ENCODE data around the gene HDAC10.

The HDAC10 gene

DNA sequence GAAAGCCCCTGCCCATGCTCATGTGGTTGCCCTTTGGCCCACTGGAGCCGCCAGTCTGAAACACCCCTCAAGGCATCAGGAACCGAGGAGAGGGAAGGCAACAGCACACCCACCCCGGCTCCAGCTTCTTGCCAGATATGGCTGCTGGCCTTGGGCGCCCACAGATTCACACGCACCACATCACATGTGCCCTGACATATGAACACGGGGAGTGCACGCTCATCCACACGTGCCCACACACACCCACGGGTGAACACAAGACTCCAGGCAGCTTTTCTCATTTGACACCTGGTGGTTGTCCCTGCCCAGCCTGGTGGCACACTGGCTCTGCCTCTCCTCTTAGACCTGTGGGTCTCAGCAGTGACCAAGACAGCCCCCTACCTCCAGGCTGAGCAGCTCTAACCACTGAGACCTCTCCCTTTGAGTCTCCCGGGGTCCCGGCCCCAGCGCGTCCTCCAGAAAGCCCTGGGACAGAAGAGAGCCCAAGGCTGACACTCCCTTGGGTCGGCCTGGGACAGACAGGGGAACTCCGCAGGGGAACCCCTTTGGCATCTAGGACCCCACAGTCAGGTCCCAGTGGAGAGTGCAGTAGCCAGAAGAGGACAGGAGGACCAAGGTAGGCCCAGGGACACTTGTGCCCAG is 13.2 kb upstream of the HDAC10 start:
- TF ChIP-seq CREB1 (IDR thresholded peaks at IDR 0.05; ENCODE audit: low read depth) (no peak), ZBTB7A (IDR thresholded peaks at IDR 0.05; ENCODE audit: low read depth) (no peak), TAF1 (IDR thresholded peaks at IDR 0.05; ENCODE audit: low read depth) (no peak), FOXM1 (IDR thresholded peaks at IDR 0.05; ENCODE audit: borderline replicate concordance, low read depth) (no peak)
- TF ChIP-seq, protein P1, sequence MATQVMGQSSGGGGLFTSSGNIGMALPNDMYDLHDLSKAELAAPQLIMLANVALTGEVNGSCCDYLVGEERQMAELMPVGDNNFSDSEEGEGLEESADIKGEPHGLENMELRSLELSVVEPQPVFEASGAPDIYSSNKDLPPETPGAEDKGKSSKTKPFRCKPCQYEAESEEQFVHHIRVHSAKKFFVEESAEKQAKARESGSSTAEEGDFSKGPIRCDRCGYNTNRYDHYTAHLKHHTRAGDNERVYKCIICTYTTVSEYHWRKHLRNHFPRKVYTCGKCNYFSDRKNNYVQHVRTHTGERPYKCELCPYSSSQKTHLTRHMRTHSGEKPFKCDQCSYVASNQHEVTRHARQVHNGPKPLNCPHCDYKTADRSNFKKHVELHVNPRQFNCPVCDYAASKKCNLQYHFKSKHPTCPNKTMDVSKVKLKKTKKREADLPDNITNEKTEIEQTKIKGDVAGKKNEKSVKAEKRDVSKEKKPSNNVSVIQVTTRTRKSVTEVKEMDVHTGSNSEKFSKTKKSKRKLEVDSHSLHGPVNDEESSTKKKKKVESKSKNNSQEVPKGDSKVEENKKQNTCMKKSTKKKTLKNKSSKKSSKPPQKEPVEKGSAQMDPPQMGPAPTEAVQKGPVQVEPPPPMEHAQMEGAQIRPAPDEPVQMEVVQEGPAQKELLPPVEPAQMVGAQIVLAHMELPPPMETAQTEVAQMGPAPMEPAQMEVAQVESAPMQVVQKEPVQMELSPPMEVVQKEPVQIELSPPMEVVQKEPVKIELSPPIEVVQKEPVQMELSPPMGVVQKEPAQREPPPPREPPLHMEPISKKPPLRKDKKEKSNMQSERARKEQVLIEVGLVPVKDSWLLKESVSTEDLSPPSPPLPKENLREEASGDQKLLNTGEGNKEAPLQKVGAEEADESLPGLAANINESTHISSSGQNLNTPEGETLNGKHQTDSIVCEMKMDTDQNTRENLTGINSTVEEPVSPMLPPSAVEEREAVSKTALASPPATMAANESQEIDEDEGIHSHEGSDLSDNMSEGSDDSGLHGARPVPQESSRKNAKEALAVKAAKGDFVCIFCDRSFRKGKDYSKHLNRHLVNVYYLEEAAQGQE (IDR thresholded peaks at IDR 0.05; ENCODE audit: low read depth): no peak

DNA sequence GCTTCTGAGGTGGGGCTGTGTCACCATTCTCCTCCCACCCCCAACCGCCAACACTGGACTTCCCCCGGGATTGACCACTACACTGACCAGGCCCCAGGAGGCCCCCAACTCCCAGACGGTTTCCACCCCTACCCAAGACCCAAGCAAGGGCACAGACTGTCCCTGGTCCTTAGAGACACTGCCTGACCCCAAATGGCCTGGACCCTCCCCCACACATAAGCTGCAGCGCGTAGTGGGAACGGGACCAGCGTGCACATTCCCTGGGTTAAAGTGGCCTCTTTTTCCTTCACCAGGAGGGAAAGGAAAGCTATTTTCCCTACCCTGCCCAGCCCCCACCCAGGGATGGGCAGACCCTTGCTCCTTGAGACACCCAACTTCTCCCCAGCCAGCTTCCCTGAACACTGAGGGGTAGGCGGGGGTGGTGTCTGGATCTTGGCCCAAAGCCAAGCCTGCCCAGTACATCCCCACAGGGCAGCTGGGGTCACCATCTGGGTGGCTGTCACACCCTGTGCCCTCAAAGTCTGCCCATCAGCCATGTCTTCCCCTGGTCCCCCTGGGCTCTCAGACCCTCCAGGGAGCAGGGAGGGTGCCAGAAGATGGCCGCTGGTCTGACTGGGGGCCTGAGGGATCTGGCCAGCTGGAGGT is 12.0 kb upstream of the HDAC10 start:
- TF ChIP-seq, protein P2, sequence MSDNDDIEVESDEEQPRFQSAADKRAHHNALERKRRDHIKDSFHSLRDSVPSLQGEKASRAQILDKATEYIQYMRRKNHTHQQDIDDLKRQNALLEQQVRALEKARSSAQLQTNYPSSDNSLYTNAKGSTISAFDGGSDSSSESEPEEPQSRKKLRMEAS (IDR thresholded peaks at IDR 0.05): no peak
- TF ChIP-seq NFIC (IDR thresholded peaks at IDR 0.05): peak; percentile 75

DNA sequence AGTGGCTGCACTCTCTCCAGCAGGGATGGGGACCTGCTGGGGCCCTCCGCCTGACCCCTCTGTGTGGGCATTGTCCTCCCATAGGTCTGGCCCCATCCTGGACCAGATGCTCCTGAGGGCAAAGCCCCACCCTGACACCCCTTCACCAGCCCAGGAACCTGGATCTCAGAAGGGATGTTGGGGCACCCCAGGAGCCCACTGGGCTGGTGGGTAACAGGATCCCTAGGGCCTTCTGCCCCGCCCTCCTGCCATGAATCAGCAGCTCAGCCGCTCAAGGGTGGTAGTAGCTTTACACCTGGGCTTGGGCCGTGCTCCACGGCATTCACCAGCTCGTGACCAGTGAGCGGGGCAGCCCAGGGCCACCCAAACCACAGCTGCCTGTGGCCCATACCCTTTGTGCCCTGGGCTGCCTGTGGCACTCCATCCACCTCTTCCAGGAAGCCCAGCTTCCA is 11.4 kb upstream of the HDAC10 start:
- TF ChIP-seq, protein P3, sequence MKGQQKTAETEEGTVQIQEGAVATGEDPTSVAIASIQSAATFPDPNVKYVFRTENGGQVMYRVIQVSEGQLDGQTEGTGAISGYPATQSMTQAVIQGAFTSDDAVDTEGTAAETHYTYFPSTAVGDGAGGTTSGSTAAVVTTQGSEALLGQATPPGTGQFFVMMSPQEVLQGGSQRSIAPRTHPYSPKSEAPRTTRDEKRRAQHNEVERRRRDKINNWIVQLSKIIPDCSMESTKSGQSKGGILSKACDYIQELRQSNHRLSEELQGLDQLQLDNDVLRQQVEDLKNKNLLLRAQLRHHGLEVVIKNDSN (IDR thresholded peaks at IDR 0.05): peak; percentile 24; the same call in 1 of the 2 replicates
- TF ChIP-seq RAD21 (IDR thresholded peaks at IDR 0.05; ENCODE audit: low read depth) (no peak), NFIC (IDR thresholded peaks at IDR 0.05) (no peak), EP300 (IDR thresholded peaks at IDR 0.05; ENCODE audit: borderline replicate concordance) (no peak), EGR1 (IDR thresholded peaks at IDR 0.05) (no peak), FOXM1 (IDR thresholded peaks at IDR 0.05; ENCODE audit: borderline replicate concordance, low read depth) (no peak), CEBPB (IDR thresholded peaks at IDR 0.05) (no peak), CREB1 (IDR thresholded peaks at IDR 0.05; ENCODE audit: low read depth) (no peak), YY1 (IDR thresholded peaks at IDR 0.05; ENCODE audit: low read depth) (no peak), TEAD4 (IDR thresholded peaks at IDR 0.05) (no peak), TCF12 (IDR thresholded peaks at IDR 0.05; ENCODE audit: low read depth) (0 out of 2 replicates have a peak, but pooled peaks have one; percentile 48), ZBTB7A (IDR thresholded peaks at IDR 0.05; ENCODE audit: low read depth) (peak; percentile 69)

DNA sequence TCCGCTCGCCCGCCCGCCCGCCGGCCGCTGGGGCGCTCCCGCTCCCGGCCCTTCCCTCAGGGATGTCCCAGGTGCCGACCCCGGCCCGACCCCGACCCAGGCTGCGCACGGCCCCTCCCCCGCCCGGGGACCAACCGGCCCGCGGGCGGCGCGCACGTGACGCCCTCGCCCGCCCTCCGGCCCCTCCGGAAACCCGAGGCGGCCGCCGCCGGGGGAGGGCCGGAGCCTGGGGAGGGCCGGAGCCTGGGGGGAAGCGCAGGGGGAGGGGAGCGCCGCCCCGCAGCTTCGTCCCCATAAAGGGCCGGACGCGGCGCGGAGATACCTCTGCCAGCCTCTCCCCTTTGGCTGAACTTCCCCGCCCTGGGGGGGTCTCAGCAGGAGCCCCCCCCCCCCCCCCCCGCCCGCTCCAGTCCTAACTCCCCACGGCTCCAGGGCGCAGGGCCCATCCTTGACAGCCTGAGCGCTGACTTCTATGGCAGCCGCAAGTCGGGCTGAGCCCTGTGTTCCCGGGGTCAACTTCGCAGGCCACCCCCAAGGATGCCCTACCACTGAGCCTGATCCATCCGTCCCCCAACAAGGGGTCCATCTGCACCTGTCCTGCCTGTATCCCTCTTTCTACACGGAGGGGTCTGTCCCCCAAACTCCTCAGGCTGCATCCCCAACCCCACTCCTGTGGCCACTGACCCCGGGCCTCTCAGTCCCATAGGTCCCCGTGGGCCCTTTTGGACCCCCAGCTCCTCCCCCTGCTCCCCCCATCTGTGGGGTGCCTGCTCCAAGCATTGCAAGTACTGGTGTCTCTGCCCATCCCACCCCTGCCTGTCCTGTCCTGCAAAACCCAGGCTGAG is 10.8 kb upstream of the HDAC10 start, which contains the start of gene MAPK12:
Gene MAPK12, minus strand, starts transcription at position 69 of the 845 bp plus-strand sequence. CDS start 174 bp downstream, outside the sequence.
- no peak for TF ChIP-seq NFIC (IDR thresholded peaks at IDR 0.05)
- TF ChIP-seq, protein P3 (IDR thresholded peaks at IDR 0.05): peak; percentile 89

DNA sequence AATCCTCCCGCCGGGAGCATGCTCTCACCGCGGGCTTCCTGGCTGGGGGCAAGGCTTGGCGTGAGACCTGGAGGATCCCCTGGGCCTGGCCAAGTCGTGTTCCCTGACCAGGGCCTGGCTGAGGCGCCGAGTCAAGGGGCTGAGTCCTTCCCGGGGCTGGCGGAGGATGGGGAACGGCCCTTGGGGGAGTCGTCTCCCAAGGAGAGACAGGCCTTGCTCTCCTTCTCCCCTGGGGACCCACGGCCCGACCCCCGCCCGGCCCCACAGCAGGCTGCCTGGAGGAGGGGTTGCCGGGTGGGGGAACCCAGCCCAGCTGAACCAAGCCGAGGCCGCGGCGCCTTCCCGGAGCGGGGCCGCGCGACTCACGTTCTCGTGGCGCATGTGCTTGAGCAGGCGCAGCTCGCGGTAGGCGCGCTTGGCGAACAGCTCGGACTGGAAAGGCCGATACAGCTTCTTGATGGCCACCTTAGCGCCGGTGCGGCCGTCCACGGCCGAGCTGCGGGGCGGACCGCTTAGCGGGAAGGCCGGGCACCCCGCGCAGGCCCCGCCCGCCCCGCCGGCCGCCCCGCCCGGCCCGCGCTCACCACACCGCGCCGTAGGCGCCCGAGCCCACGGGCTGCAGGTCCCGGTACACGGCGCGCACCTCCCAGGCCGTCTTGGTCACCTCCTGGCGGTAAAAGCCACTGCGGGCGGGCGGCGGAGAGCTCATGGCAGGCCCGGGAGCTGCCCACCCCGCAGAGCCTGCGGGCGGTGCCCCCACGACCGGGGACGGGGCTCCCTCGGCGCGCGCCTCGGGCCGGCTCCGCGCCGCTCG is 9.9 kb upstream of the HDAC10 start:
- TF ChIP-seq, protein P1 (IDR thresholded peaks at IDR 0.05; ENCODE audit: low read depth): 0 out of 2 replicates have a peak, but pooled peaks have one; percentile 11
- TF ChIP-seq FOXM1 (IDR thresholded peaks at IDR 0.05; ENCODE audit: borderline replicate concordance, low read depth) (no peak), ZBTB7A (IDR thresholded peaks at IDR 0.05; ENCODE audit: low read depth) (peak; percentile 84), TEAD4 (IDR thresholded peaks at IDR 0.05) (no peak), NFIC (IDR thresholded peaks at IDR 0.05) (no peak)
- TF ChIP-seq, protein P3 (IDR thresholded peaks at IDR 0.05): no peak
- TF ChIP-seq, protein P2 (IDR thresholded peaks at IDR 0.05): peak; percentile 79
